Prostate gland (tissue), 2 donors: ENCODE results near the gene ABCC5.

Experiments used
- CTCF ChIP-seq, 4 experiments: fragments of 200-600 bp in 2 of 4; fragments of 450-650 bp in 2 of 4; sonication (generic) in 2 of 4; IDR thresholded peaks; 1 replicate in 3 of 4; 2 replicates in 1 of 4; pipeline ENCODE4 v1.5.1; 2016 to 2019; ENCODE audit warnings: antibody characterized with exemption in 4 of 4, mild to moderate bottlenecking in 2 of 4, moderate library complexity in 2 of 4
- POLR2A ChIP-seq: fragments of 450-650 bp; IDR thresholded peaks from one replicate; pipeline ENCODE4 v1.6.1; 2016; ENCODE audit warnings: antibody characterized with exemption, mild to moderate bottlenecking
- POLR2AphosphoS5 ChIP-seq: sonication (generic); formaldehyde crosslinking; IDR thresholded peaks from one replicate; pipeline ENCODE4 v1.6.1; 2017; ENCODE audit warnings: antibody characterized with exemption

GRCh38 chr3:183913580-183913920 is 104.1 kb downstream of the ABCC5 start:
- TF ChIP-seq POLR2A, result no peak
- TF ChIP-seq CTCF (IDR thresholded peaks at IDR 0.05), result no peak
- no peak for TF ChIP-seq POLR2AphosphoS5
